ENCODE results near the gene TINCR. TPM values are rescaled to one million over a fixed set of nuclear protein-coding genes. Genes with fewer than 3 reads are reported as not detected.

Gene TINCR
- total RNA-seq, 1 experiment from 2014 or later = not detected

DNA sequence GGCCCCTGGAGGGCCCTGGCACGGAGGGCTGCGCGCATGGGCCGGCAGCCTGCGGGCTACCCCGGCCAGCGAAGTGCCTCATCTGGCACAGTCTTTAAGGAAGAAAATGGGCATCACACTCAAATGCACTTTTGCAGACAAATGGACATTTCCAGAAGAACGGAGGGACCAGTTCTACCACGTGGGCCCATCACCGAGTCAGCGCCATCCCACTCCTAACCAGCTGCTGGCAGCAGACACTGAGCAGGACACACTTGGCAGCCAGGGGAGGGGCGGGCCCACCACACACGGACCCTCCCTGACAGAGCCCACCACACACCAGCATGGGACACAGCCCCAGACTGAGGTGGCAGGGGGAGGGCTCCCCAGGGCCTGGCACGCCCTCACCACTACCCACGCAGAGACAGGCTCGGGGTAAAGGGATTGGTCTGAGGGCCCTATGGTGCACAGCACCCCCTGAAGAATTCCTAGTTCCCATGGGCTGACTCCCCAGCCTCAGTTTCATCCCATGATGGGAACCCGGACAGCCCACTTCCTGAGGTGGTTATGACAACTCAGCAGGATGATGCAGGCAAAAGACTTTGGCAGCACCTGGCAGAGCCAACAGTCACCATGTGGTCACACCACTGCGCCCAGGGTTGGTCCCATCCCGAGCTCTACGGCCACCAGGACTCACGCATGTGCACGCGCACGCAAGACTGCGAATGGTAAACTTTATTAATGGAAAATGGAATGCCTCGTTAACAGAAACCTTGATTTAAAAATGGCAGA, 18.7 kb upstream of the TINCR start:
- no peak overlapping the region for H3K4me3 ChIP-seq (ENCODE audit: low read length)
- H3K4me2 ChIP-seq (ENCODE audit: low read depth, low read length, poor library complexity, severe bottlenecking) = no peak overlapping the region
- no peak for DNase-seq
- no peaks in the 10 kb centered on the region for H3K4me1 ChIP-seq (ENCODE audit: low read length)
- no peaks in the 10 kb centered on the region for H3K9me3 ChIP-seq (ENCODE audit: low read length)
- no peak overlapping the region for H3K9ac ChIP-seq (ENCODE audit: low read length)
- no peak overlapping the region for H3K27ac ChIP-seq (ENCODE audit: low read length)
- H3K79me2 ChIP-seq (ENCODE audit: low read length) = no peaks in the 10 kb centered on the region
- no peak overlapping the region for H2AFZ ChIP-seq (ENCODE audit: low read length)
- H3K36me3 ChIP-seq (ENCODE audit: insufficient read depth, low read length) = peaks cover 7% of the 10 kb centered on the region
- H4K20me1 ChIP-seq (ENCODE audit: insufficient read depth, low read depth, low read length) = no peaks in the 10 kb centered on the region; the same call in none of the 2 replicates
- H3K9me2 ChIP-seq (replicated peaks; ENCODE audit: insufficient read depth, low read length) = no peaks in the 10 kb centered on the region
- no peaks in the 10 kb centered on the region for H3K27me3 ChIP-seq (ENCODE audit: low read length)

DNA sequence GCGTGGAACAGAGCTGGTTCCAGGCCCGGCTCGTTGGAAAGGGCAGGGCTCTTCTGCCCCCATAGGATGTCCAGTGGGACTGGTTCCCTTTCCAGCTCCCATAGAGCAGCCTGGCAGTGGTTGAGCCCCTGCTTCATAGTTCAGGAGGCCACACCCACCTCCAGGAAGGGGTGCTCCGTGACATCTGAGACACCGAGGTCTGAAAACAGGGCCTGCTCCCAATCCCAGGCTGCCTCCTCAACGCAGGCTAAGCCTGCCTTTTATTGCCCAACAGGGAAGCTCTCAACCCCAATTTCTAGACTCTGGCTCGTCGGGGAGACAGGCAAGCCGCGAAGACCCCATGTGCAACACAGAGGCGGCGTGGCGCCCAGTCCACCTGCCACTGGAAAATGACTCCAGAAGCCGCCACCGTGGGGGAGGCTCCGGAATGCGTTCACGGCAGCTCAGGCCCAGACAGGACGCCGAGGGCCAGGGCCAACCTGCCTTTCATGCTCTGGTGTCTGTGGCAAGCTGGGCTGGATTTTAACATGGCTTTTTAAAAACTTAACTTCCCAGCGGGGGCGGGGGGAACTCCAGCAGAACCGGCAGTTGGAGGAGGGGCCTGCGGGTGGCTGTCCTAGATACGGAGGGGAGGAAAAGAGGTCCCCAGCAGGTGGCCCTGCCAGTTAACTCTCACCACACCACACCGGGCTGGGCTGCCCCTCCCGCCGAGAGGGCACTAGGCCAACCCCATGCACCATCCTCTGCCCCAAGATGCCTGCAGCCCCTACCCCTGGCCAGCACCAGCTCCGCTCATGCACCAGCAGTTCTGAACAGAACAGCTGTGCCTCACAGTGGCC, 17.9 kb upstream of the TINCR start:
- no peaks in the 10 kb centered on the region for H3K79me2 ChIP-seq (ENCODE audit: low read length)
- H3K9ac ChIP-seq (ENCODE audit: low read length) = no peak overlapping the region
- no peak overlapping the region for H2AFZ ChIP-seq (ENCODE audit: low read length)
- peaks cover 7% of the 10 kb centered on the region for H3K36me3 ChIP-seq (ENCODE audit: insufficient read depth, low read length)
- H3K9me3 ChIP-seq (ENCODE audit: low read length) = no peaks in the 10 kb centered on the region
- no peak overlapping the region for H3K4me2 ChIP-seq (ENCODE audit: low read depth, low read length, poor library complexity, severe bottlenecking)
- H4K20me1 ChIP-seq (ENCODE audit: insufficient read depth, low read depth, low read length) = no peaks in the 10 kb centered on the region; the same call in 1 of the 2 replicates
- no peak overlapping the region for H3K27ac ChIP-seq (ENCODE audit: low read length)
- no peak for DNase-seq
- no peak overlapping the region for H3K4me3 ChIP-seq (ENCODE audit: low read length)
- no peaks in the 10 kb centered on the region for H3K4me1 ChIP-seq (ENCODE audit: low read length)
- no peaks in the 10 kb centered on the region for H3K9me2 ChIP-seq (replicated peaks; ENCODE audit: insufficient read depth, low read length)
- H3K27me3 ChIP-seq (ENCODE audit: low read length) = no peaks in the 10 kb centered on the region

DNA sequence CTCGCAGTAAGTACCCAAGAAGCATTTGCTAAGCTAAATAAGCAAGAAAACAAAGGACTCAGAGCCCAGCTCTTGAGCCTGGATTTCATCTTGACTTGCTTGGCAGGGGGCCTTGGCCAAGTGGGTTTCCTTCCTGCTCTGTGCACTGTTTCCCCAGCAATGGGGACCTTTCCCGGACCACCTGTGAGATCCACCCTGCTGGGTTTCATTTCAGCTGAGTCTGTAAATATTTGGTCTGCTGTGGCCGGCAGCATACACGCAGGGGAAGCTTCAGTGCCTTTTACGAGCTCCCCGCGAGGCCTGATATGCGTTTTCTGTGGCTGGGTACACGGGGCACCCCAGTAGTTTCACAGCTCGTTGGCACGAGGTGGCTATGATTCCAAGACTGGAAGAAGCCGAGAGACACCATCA, 12.4 kb upstream of the TINCR start:
- H3K9ac ChIP-seq (ENCODE audit: low read length) = no peak overlapping the region
- no peak overlapping the region for H3K4me3 ChIP-seq (ENCODE audit: low read length)
- H3K27me3 ChIP-seq (ENCODE audit: low read length) = no peaks in the 10 kb centered on the region
- H2AFZ ChIP-seq (ENCODE audit: low read length) = no peak overlapping the region
- H3K79me2 ChIP-seq (ENCODE audit: low read length) = no peaks in the 10 kb centered on the region
- H4K20me1 ChIP-seq (ENCODE audit: insufficient read depth, low read depth, low read length) = no peaks in the 10 kb centered on the region
- H3K4me1 ChIP-seq (ENCODE audit: low read length) = peaks cover 4% of the 10 kb centered on the region
- DNase-seq = no peak
- no peak overlapping the region for H3K27ac ChIP-seq (ENCODE audit: low read length)
- H3K36me3 ChIP-seq (ENCODE audit: insufficient read depth, low read length) = no peaks in the 10 kb centered on the region
- no peak overlapping the region for H3K4me2 ChIP-seq (ENCODE audit: low read depth, low read length, poor library complexity, severe bottlenecking)
- H3K9me3 ChIP-seq (ENCODE audit: low read length) = no peaks in the 10 kb centered on the region
- H3K9me2 ChIP-seq (replicated peaks; ENCODE audit: insufficient read depth, low read length) = no peaks in the 10 kb centered on the region

DNA sequence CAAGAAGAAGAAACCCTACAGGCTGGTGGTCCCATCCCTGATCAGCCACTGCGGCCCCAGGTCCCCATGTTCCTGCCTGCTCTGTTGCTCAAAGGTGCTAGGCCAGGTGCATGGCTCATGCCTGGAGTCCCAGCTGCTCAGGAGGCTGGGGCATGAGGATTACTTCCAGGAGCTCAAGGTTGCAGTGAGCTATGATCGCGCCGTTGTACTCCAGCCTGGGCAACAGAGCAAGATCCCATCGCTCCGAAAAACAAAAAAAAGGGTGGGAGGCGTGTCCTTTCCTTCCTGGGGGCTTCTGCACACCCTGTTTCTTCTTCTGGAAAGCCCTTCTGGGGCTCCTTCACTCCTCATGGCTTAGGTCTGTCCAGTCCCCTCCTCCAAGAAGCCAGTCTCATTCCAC, 11.9 kb upstream of the TINCR start:
- no peak overlapping the region for H2AFZ ChIP-seq (ENCODE audit: low read length)
- peaks cover 4% of the 10 kb centered on the region for H3K4me1 ChIP-seq (ENCODE audit: low read length)
- H3K27me3 ChIP-seq (ENCODE audit: low read length) = no peaks in the 10 kb centered on the region
- no peaks in the 10 kb centered on the region for H4K20me1 ChIP-seq (ENCODE audit: insufficient read depth, low read depth, low read length)
- no peak overlapping the region for H3K27ac ChIP-seq (ENCODE audit: low read length)
- no peak overlapping the region for H3K4me3 ChIP-seq (ENCODE audit: low read length)
- no peak overlapping the region for H3K4me2 ChIP-seq (ENCODE audit: low read depth, low read length, poor library complexity, severe bottlenecking)
- no peaks in the 10 kb centered on the region for H3K79me2 ChIP-seq (ENCODE audit: low read length)
- H3K9ac ChIP-seq (ENCODE audit: low read length) = no peak overlapping the region
- no peaks in the 10 kb centered on the region for H3K9me2 ChIP-seq (replicated peaks; ENCODE audit: insufficient read depth, low read length)
- H3K9me3 ChIP-seq (ENCODE audit: low read length) = no peaks in the 10 kb centered on the region
- no peak for DNase-seq
- no peaks in the 10 kb centered on the region for H3K36me3 ChIP-seq (ENCODE audit: insufficient read depth, low read length)

DNA sequence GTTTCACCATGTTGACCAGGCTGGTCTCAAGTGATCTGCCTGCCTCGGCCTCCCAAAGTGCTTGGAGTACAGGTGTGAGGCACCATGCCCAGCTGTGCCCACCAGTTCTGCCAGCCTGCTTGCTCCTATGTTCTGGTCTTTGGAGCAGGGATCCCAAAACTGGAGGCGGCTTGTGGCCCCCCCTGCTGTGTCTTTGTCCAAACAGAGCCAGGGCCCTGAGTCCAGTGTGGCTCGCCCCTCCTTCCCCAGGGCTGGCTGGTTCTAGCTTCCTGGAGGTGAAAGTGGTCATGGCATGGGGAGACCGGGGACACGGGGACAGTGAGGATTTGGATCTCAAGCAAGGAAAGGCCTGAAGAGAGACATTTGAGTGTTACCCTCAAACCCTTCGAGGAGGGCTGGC, 11.5 kb upstream of the TINCR start:
- Histone ChIP-seq H3K9me3 (ENCODE audit: low read length) (no peaks in the 10 kb centered on the region), H3K27me3 (ENCODE audit: low read length) (no peaks in the 10 kb centered on the region), H3K27ac (ENCODE audit: low read length) (no peak overlapping the region), H3K4me3 (ENCODE audit: low read length) (no peak overlapping the region), H3K79me2 (ENCODE audit: low read length) (no peaks in the 10 kb centered on the region), H3K4me1 (ENCODE audit: low read length) (peaks cover 4% of the 10 kb centered on the region), H2AFZ (ENCODE audit: low read length) (no peak overlapping the region), H3K36me3 (ENCODE audit: insufficient read depth, low read length) (no peaks in the 10 kb centered on the region), H3K9me2 (replicated peaks; ENCODE audit: insufficient read depth, low read length) (no peaks in the 10 kb centered on the region), H3K9ac (ENCODE audit: low read length) (no peak overlapping the region), H3K4me2 (ENCODE audit: low read depth, low read length, poor library complexity, severe bottlenecking) (no peak overlapping the region), H4K20me1 (ENCODE audit: insufficient read depth, low read depth, low read length) (no peaks in the 10 kb centered on the region)
- DNase-seq = no peak

DNA sequence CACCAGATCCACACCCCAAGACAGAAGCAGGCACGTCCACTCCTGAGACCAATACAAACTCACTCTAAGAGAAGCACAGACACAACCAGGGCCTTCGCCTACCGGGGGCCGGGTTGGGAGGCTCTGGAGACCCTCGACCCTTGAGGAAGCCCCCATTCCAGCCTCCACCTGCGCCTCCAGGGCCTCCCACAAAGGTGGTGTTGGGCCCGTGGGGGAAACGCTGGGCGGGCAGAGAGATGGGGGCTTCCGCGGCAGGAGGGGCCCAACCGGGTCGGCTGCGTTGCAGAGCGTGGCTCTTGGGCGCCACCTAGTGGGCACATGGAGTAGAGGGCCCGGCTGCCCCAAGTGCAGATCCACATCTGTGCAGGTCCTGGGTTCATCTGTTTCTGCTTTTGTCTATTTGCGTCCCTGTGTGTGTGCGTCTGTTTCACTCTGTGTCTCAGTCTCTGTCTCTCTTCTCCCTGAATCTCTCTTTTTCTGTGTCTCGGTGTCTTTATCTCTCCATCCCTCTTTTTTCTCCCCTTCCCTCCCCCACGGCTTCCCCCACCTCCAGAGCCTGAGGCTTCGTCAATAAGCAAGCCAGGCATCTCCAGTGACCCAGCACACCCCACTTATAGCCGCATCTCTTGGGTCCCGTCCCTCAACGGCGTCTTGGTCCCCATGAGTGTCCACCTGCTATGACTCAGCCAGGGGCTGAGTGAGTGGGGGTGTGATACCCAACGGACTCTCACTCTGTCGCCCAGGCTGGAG, 10.5 kb upstream of the TINCR start:
- H3K9ac ChIP-seq (ENCODE audit: low read length) = no peak overlapping the region
- peak; percentile 91 for DNase-seq

DNA sequence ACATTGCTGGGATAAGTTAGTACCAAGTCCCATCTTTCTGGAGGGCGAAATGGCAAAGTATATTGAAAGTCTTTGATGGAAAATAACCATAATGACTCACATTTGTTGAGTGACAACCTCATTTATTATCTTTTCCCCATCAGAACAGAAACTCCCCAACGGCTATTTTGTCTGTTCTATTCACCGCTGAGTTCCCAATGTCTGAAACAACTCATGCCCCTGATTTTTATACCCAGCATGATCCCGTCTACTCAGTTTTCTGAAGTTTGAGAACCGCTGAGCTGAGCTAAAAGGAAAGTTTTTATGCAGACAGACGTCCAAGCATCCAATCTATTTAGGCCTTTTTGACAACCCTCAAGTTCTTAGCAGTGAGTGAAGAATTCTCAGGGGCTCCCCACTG, 7.8 kb upstream of the TINCR start:
- H4K20me1 ChIP-seq (ENCODE audit: insufficient read depth, low read depth, low read length) = no peaks in the 10 kb centered on the region
- no peak for DNase-seq
- no peak overlapping the region for H3K9ac ChIP-seq (ENCODE audit: low read length)
- no peak overlapping the region for H3K4me2 ChIP-seq (ENCODE audit: low read depth, low read length, poor library complexity, severe bottlenecking)
- H3K9me3 ChIP-seq (ENCODE audit: low read length) = no peaks in the 10 kb centered on the region; the same call in 1 of the 2 replicates
- no peak overlapping the region for H3K27ac ChIP-seq (ENCODE audit: low read length)
- no peaks in the 10 kb centered on the region for H3K9me2 ChIP-seq (replicated peaks; ENCODE audit: insufficient read depth, low read length)
- H3K4me3 ChIP-seq (ENCODE audit: low read length) = no peak overlapping the region
- peaks cover 4% of the 10 kb centered on the region for H3K4me1 ChIP-seq (ENCODE audit: low read length)
- no peaks in the 10 kb centered on the region for H3K36me3 ChIP-seq (ENCODE audit: insufficient read depth, low read length)
- no peak overlapping the region for H2AFZ ChIP-seq (ENCODE audit: low read length)
- no peaks in the 10 kb centered on the region for H3K27me3 ChIP-seq (ENCODE audit: low read length)
- H3K79me2 ChIP-seq (ENCODE audit: low read length) = no peaks in the 10 kb centered on the region

More for the DNA sequence above, 10.5 kb upstream of the TINCR start:
- no peaks in the 10 kb centered on the region for H3K9me2 ChIP-seq (replicated peaks; ENCODE audit: insufficient read depth, low read length)
- no peaks in the 10 kb centered on the region for H3K27me3 ChIP-seq (ENCODE audit: low read length)
- H2AFZ ChIP-seq (ENCODE audit: low read length) = no peak overlapping the region
- no peaks in the 10 kb centered on the region for H3K9me3 ChIP-seq (ENCODE audit: low read length)
- no peak overlapping the region for H3K4me2 ChIP-seq (ENCODE audit: low read depth, low read length, poor library complexity, severe bottlenecking)
- no peaks in the 10 kb centered on the region for H4K20me1 ChIP-seq (ENCODE audit: insufficient read depth, low read depth, low read length)
- no peaks in the 10 kb centered on the region for H3K79me2 ChIP-seq (ENCODE audit: low read length)
- no peak overlapping the region for H3K27ac ChIP-seq (ENCODE audit: low read length)
- H3K36me3 ChIP-seq (ENCODE audit: insufficient read depth, low read length) = no peaks in the 10 kb centered on the region
- H3K4me1 ChIP-seq (ENCODE audit: low read length) = peaks cover 4% of the 10 kb centered on the region
- H3K4me3 ChIP-seq (ENCODE audit: low read length) = no peak overlapping the region

Measured in Karpas-422 (cell line).